NCI-H1048 (cell line): Measurements from ENCODE around the gene ATP9B.

Source experiments
- DNase-seq: peaks from one replicate; lab custom pipeline; 2025; lab: John Stamatoyannopoulos, UW

Gene ATP9B

DNA sequence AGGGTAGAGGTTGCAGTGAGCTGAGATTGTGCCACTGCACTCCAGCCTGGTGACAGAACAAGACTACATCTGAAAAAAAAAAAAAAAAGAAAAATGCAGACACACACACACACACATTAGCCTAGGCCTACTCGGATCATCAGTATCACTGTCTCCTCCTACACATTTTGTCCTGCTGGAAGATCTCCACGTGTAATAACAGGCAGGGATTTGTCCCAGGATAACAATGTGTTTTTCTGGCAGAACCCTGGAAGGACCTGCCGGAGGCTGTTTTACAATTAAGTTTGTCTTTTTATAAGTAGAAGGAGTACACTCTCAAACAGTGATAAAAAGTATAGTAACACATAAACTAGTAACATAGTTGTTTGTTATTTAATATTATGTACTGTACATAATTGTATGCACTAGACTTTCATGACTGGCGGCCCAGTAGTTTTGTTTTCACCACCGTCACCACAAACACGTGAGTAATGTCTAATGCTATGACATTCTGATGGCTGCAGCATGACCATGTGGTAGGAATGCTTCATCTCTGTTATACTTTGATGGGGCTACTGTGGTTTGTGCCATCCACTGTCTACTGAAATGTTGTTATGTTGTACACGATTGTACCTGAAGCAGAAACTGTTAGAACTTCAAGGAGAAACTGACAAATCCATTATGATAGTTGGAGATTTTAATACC lies 130.6 kb downstream of the ATP9B start:
- no peak for DNase-seq

DNA sequence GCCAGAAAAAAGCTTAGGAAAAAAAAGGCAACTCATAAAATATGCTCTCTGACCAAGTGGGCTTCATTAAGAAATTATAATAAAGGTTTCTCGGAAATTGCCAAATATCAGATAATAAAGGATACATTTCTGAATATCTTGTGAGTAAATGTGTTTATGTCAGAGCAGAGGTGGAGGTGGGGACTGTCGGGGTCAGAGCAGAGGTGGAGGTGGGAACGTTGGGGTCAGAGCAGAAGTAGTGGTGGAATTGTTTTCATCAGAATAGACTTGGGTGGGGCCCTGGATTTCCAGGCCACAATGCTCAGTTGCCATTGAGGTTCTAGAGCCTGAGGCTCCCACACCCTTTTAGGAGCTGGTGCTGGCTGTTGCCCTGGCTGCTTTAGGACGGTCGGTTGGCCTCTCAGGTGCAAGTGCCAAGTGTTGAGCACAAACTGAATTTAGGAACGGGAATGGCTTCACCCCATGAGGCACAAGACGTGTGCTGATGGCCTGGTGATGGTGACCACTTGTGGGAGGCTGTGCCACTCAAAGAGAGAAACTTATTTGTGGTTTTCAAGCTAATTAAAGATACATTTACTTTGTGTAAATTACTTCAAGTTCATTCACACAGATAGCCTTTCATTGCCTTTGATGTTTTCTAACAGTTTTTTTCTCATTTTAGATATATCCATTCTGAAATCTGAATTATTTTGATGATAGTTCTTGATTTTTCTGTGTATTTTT lies 131.5 kb downstream of the ATP9B start:
- no peak for DNase-seq

DNA sequence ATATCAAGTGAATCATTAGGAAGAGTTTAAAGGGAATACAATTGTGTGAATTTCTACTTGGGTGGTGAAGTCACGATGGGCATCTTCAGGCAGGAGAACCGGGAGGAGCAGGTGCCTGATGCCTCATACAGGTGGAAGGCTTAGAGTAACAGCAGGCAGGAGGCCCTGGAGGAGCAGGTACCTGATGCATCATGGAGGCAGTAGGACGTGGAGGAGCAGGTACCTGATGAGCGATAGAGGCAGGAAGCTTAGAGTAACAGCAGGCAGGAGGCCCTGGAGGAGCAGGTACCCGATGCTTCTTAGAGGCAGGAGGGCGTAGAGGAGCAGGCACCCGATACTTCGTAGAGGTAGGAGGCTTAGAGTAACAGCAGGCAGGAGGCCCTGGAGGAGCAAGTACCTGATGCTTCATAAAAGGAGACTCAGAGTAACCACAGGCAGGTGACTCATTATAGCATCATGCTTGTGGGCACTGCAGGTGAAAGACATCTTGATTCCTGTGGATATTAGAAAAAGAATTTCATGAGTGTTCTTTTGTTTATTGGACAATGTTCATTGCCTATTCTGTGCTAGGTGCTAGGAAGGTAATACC lies 133.9 kb downstream of the ATP9B start:
- no peak for DNase-seq

DNA sequence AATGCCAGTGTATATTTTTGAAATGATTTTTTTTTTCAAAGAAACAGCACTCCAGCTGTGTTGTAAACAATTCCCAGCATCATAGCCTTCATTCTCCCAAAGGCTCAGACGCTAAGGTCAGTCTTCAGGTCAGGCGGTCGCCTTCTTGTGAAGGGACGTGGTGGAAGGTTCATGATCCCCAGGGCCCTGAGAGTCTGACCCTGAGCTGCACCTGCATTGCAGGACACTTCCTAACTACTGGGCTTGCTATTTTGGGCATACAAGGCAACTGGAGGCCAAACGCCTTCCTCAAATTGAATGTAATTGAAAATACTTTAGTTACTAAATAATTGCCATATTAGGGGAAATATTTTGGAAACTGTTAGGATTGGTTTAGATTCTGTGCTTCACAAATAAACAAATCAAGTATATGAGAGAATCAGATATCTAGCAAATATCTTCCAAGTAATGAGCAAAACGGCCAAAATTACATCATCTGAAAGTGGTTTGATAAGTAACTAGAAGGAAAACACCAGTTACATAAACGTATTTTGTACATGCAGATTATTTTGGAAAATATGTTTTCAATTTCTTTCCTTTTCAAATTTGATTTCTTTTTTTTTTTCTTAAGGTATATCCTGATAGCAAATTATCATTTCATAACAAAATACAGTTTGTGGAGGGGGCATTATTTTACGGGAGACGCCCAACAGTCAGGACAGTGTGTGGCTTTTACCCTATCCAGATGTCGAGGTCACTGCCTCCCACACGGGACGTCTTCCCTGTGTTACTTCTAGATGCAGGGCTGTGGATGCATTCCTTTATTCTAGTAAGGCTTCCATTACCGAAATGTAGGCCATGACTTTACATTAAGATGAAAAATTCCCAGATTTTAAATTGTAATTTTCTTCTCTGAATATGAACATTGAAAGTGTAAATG lies 136.0 kb downstream of the ATP9B start:
- DNase-seq: no peak

DNA sequence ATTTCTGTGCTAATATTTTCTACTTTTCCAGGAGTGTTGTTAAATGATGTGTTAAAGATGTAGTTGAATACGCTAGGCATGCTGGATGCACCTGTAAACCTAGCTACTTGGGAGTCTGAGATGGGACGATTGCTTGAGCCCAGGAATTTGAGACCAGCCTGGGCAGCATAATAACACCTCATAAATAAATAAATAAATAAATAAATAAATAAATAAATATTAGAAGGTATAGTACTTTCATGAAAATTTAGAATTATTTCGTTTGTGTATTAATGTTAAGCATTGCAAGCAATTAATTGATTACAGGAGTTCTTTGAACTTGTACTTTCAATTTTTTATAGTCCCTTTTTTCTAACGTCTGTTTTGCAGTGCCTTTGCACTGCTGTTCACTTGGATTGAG lies 137.2 kb downstream of the ATP9B start:
- no peak for DNase-seq

DNA sequence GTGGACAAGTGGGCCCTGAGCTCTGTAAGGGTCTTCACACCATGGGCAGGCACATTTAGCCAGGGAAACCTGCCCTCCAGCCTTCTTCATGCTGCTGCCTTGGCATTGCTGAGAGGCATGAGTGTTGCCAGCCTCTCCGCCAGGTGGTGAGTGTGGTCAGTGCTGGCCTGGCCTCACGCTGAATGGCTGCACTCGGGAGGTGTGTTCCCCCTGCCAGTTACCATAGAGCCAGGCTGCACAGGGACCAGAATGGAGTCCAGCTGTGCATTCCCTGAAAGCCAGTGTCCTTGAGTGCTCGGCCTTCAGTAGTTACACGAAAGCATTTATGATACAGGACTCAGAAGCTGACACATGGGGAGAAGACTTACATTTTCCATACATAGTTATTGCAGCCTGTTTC lies 139.7 kb downstream of the ATP9B start:
- no peak for DNase-seq

DNA sequence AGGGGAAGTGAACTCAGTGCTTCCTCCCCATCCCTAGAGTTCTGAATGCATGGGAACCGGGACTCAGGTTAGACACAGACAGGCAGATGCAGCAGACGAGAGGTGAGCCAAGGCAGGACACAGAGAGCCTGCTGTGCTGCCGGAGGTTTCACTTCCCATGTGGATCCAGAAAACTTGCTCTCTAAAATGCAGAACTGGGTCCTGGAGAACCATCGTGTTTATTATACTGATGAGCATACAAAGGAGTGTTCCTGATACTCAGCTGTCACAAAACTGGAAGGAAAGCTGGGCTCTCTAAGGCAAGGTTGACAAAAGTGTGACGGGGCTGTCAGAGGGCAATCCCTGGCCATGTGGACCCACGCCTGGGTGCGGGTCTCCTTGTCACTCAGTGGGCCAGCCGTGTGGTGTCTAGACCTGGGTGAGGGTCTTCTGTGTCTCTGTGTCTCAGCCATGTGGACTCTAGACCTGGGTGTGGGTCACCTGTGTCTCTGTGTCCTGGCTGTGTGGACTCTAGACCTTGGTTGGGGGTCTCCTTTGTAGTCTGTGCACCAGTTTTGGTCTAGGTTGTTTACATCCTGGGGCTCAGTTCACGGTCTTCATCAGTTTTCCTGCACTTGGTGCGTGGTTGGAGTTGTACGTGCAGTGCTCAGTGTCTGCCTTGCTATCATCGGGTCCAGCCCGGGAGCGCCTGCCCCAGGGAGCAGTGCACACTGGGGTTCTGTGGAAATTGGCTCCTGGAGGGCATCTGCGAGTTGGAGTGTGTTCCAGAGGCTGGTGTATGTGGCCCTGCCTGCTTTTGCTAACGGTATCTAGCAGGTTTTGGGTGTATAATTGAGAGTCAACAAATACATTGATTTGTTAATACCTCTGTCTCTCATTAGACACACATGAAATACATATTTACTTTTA lies 141.1 kb downstream of the ATP9B start:
- DNase-seq: no peak

DNA sequence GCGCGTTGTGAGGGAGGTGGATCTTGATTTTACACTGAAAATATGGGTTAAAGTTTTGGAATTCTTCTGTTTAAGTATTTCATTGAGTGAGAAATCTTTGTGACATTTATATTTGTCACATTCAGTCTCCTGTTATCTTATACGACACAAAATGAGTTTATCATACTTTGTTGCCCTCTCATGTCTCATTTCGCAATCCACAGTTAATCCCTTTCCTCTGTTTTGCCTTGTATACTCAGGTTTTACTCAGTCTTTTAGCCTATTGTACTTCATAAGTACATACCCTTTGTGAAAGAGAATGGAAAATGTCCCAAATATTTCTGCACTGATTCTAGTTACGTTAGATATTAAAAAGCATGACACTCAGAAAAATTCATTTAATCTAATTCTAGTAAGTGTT lies 142.7 kb downstream of the ATP9B start:
- no peak for DNase-seq

DNA sequence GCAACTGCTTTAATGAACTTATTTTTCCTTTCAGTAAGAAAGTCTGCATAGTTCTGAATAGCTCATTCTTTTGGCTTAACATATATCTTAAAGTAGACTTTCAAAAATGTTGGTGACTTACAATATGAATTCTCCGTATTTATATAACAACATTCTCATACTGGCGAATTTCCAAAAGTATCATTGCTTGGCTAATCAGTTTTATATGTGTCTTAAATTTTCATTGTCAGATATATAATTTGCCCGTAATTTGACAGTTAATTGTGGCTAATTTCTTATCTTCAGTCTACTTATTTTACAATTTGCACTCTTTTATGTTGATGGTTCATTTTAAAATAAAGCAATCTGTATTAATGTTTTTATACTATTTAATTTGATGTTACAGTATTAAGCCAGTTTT lies 144.9 kb downstream of the ATP9B start:
- DNase-seq: no peak

DNA sequence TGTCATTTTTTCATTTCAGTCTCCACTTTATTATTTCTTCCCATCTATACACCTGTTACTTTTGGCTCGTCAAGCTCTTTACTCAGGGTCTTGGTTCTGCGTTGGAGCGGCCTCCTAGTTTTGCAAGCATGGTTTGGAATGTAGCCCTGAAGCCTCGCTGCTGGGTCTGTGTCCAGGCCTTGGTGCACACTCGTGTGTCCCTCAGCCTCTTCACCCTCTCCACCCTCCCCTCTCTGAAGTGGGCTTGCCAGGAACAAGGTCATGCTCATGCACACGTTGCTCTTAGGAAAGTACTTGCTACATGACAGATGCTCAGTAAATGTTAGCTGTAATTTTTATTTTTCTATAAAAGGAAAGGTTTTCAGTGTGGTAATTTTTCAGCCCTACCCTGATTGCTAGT lies 147.0 kb downstream of the ATP9B start:
- DNase-seq: no peak

DNA sequence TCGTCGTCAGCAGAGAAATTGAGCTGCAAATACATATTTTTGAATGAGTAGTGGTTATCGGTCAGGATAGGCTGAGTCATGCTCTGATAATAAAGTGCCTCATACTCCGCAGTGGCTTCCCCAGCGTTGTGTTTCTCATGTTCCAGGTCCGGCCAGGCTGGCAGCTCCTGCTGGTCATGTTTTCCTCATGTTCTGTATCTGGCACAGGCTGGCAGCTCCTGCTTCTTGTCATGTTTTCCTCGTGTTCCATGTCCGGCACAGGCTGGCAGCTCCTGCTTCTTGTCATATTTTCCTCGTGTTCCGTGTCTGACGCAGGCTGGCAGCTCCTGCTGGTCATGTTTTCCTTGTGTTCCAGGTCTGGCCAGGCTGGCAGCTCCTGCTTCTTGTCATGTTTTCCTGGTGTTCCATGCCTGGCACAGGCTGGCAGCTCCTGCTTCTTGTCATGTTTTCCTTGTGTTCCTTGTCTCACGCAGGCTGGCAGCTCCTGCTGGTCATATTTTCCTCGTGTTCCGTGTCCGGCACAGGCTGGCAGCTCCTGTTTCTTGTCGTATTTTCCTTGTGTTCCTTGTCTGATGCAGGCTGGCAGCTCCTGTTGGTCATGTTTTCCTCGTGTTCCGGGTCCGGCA lies 148.9 kb downstream of the ATP9B start:
- DNase-seq: no peak

DNA sequence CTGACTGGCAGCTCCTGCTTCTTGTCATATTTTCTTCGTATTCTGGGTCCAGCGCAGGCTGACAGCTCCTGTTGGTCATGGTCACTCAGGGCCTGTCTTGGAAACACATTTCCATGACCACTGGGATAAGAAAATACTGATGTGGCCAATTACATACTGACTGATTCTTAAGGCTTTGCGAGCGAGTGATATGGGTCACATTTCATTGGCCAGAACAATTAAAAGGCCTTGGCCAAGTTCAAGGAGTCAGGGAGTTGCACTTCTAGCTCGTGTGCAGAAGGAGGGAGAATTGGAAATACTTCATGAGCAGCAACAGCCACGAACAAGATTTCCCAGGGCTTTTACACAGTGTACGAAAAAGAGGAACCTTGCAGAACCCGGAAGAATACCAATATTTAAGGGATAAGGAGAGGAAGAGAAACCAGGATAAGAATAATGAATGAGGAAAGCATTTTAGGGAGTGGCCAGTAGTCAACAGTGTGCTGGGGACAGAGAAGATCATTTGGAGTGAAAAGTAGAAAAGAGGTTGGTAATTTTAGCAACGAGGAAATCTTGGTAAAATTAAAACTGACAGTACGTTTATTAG lies 149.5 kb downstream of the ATP9B start:
- no peak for DNase-seq

DNA sequence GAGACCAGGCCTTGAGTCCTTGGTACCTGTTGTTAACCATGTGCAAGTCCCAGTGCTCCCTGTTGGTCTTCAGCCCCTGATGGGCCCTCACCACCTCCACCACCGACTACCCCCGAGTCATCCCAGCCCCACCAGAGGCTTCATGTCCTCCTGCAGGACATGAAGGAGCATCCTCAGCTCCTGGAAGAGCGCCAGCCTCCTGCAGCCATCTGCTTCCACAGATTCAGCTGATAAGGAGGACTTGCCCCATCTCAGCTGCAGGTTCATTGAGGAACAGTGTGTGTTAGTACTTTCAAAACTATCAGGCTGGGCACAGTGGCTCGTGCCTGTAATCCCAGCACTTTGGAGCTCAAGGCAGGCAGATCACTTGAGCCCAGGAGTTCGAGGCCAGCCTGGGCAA lies 151.9 kb downstream of the ATP9B start:
- no peak for DNase-seq

DNA sequence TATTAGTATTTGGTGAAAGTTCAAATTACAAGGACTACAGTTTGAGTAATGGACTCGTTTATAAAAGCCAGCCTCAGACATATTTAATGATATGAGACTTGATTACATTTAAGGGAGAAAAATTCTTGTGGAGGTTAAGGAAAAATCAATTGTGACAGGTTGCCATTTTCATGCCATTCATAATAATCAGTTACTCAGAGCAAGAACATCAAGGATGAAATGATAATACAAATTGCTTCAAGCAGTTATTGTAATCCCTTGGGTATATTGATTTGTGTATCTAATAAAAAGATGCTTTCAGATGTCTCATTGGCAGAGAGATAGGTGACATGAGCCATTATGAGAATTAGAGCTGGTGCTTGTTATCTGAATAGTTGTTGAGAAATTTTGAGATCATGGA lies 153.6 kb downstream of the ATP9B start:
- DNase-seq: no peak

DNA sequence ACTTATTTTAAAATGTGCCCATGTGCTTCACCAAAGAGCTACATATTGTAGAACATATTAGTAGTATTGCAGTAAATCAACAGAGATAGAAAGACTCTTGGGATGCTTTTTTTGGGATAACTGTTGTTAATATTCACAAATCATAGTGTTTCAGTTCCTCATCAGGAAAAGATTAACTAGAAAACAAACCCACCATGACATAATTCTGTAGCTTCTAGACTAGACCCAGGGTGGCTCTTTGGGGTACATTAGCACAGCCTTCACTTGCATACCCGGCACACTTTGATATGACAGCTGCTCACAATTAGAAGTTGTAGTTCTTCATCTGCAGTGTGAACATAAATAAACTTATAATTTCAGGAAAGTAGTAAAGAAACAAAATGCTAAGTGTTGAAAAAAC lies 154.2 kb downstream of the ATP9B start:
- no peak for DNase-seq

DNA sequence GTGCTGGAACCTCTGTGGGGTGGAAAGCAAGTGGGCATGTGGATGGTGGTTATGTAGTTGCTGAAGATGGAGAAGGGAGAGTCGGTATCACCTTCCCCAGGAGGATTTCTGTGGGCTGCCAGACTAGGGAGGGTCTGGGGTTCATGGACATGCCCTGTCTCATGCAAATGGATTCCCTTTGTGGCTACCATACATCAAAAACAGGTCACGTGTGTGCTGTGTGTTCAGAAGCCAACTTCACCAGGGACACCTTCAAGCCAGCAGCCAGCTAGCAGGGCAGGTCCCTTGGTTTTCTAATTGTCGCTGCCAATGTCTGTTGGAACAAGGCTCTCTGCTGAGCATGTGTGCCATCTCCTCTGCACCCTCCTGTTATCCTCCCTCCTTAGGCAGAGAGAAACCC lies 155.2 kb downstream of the ATP9B start:
- DNase-seq: no peak

DNA sequence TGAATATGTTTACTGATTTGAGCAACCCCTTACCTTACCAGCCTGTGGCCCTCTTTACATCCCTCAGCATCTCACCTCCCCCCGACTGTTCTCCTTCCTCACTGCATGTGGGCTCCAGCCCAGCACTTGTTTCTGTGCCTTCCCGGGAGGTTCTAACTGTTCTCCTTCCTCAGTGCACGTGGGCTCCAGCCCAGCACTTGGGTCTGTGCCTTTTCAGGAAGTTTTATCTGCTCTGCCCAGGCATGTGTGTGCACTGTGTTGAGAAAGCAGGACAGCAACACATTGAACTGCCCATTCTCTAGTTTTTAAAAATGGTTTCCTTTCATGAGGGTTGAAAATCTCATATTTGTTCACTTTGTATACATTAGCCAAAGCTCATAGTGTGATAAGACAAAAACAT lies 158.4 kb downstream of the ATP9B start:
- no peak for DNase-seq

DNA sequence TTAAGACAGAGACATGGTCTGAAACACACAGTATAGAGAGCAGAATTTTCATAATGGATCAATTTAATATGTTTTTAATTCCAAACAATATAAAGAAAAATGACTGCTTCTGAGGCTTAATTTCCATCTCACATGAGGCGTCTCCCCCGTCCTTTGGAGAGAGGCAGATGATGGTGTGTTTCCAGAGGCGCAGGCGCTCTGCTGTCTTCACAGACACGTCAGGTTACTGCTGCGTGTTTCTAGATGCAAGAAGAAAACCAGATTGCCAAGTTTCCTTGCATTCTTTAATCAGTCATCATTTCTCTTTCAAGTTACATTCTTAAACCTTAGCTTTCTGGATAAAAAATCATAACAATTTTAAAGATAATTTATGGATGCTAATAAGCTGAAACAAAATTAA lies 160.2 kb downstream of the ATP9B start:
- DNase-seq: no peak

DNA sequence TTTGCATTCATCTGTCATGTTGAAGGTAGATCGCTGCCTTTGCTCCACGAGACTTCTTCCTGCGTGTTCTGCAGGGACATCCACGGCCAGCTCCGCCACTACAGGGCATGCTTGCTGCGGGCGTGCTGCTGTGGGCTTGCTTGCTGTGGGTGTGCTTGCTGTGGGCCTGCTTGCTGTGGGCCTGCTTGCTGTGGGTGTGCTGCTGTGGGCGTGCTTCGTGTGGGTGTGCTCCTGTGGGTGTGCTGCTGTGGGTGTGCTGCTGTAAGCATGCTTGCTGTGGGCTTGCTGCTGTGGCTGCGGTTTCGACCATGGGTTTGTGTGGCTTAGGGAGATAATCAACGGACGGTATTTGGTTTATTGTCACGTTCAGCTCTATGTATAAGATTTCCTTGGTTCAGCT lies 165.2 kb downstream of the ATP9B start:
- DNase-seq: no peak

DNA sequence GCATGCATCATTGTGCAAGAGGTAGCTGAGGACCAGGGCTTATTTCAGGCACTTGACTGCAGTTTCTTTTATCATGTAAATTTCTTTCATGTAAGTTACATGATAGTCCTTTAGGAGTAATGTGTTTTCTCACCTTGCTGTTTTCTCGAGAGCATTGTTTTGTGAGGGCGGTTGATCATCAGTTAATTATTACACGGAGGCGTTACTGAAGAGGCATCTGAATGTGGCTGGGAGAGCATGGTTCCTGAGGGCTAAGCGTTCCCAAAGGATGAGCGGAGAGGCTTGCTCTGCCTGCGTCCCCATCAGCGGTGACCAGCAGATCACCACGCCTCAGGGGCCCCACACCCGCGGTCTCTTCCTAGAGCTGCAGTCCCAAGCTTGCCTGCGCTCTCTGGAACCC lies 170.4 kb downstream of the ATP9B start:
- no peak for DNase-seq

DNA sequence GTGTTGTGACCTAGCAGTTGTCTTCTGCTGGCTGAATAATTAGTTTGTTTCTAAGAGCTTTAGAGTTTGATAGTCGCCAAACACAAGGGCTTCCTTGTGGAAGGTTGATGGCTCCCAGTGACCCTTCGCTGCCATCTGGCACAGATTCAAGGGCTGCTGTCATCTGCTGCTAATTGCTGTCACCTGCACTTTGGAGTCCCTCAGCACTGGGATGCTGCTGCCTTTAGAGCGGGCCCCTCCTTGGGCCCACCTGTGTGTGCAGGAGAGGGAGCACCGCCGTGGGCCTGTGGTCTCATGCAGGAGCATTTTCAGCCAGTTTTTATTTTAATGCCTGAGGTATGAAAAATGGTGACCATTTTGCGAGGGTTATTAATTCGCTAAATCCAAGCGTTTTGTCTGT lies 172.6 kb downstream of the ATP9B start:
- DNase-seq: no peak
